T-helper 2 cell treated with Interferon-gamma antibody and Interleukin-4, amounts not matched to agents 5 μg/mL and 100 μg/mL, for 36 hours (primary cell): Measurements from ENCODE around the gene DISP3.

Source experiments
- DNase-seq: peaks from one replicate; pipeline ENCODE4 v3.0.0; 2021; ENCODE audit warnings: low spot score
- H3K27ac Mint-ChIP-seq: one replicate; pipeline ENCODE4 v1.8.0; 2021; ENCODE audit warnings: mild to moderate bottlenecking, mixed read lengths
- H3K27me3 Mint-ChIP-seq: one replicate; pipeline ENCODE4 v1.8.0; 2021; ENCODE audit warnings: low read depth, mixed read lengths
- H3K36me3 Mint-ChIP-seq: one replicate; pipeline ENCODE4 v1.8.0; 2021; ENCODE audit warnings: low read depth, mixed read lengths
- H3K4me1 Mint-ChIP-seq: one replicate; pipeline ENCODE4 v1.8.0; 2021; ENCODE audit warnings: low read depth, mixed read lengths
- H3K4me3 Mint-ChIP-seq: one replicate; pipeline ENCODE4 v1.8.0; 2022; ENCODE audit warnings: mild to moderate bottlenecking, moderate library complexity, mixed read lengths
- H3K9me3 Mint-ChIP-seq: one replicate; pipeline ENCODE4 v1.8.0; 2021; ENCODE audit warnings: mixed read lengths

Gene DISP3

GRCh38 chr1:11478571-11479374 lies at the start of gene DISP3:
Gene DISP3, plus strand, starts transcription at chr1:11479155. Its CDS starts 21,838 bp downstream, at chr1:11500993.
- Mint-ChIP-seq H3K27me3 (peaks cover 34% of the 10 kb centered on the region), H3K36me3 (no peaks in the 10 kb centered on the region), H3K9me3 (no peaks in the 10 kb centered on the region), H3K27ac (no peak within 1 kb of the TSS), H3K4me3 (peak within 1 kb of the TSS; percentile 56), H3K4me1 (peaks cover 2% of the 10 kb centered on the region)
- peak; percentile 58 for DNase-seq

GRCh38 chr1:11429226-11429625 lies 49.7 kb upstream of the DISP3 start:
- no peak overlapping the region for H3K4me3 Mint-ChIP-seq
- no peaks in the 10 kb centered on the region for H3K4me1 Mint-ChIP-seq
- H3K27me3 Mint-ChIP-seq: no peaks in the 10 kb centered on the region
- H3K9me3 Mint-ChIP-seq: no peaks in the 10 kb centered on the region
- H3K27ac Mint-ChIP-seq: no peak overlapping the region
- DNase-seq: no peak
- H3K36me3 Mint-ChIP-seq: no peaks in the 10 kb centered on the region

GRCh38 chr1:11429935-11430334 lies 49.0 kb upstream of the DISP3 start:
- no peak for DNase-seq
- Mint-ChIP-seq H3K27ac (no peak overlapping the region), H3K9me3 (no peaks in the 10 kb centered on the region), H3K4me3 (no peak overlapping the region), H3K27me3 (no peaks in the 10 kb centered on the region), H3K4me1 (no peaks in the 10 kb centered on the region), H3K36me3 (no peaks in the 10 kb centered on the region)

GRCh38 chr1:11431941-11432507 lies 46.9 kb upstream of the DISP3 start:
- peaks cover 3% of the 10 kb centered on the region for H3K27me3 Mint-ChIP-seq
- no peaks in the 10 kb centered on the region for H3K9me3 Mint-ChIP-seq
- no peak for DNase-seq
- no peak overlapping the region for H3K4me3 Mint-ChIP-seq
- H3K36me3 Mint-ChIP-seq: no peaks in the 10 kb centered on the region
- H3K4me1 Mint-ChIP-seq: peaks cover 2% of the 10 kb centered on the region
- no peak overlapping the region for H3K27ac Mint-ChIP-seq

GRCh38 chr1:11432526-11432925 lies 46.4 kb upstream of the DISP3 start:
- H3K36me3 Mint-ChIP-seq: no peaks in the 10 kb centered on the region
- no peak for DNase-seq
- no peaks in the 10 kb centered on the region for H3K9me3 Mint-ChIP-seq
- no peak overlapping the region for H3K4me3 Mint-ChIP-seq
- no peak overlapping the region for H3K27ac Mint-ChIP-seq
- peaks cover 2% of the 10 kb centered on the region for H3K4me1 Mint-ChIP-seq
- H3K27me3 Mint-ChIP-seq: peaks cover 4% of the 10 kb centered on the region

- no peak overlapping the region for H3K27ac Mint-ChIP-seq
- no peaks in the 10 kb centered on the region for H3K36me3 Mint-ChIP-seq
- H3K9me3 Mint-ChIP-seq: no peaks in the 10 kb centered on the region
- H3K4me1 Mint-ChIP-seq: peaks cover 2% of the 10 kb centered on the region
- peaks cover 4% of the 10 kb centered on the region for H3K27me3 Mint-ChIP-seq
- DNase-seq: no peak
- no peak overlapping the region for H3K4me3 Mint-ChIP-seq
Measured at GRCh38 chr1:11434501-11434900, 44.5 kb upstream of the DISP3 start.

- H3K9me3 Mint-ChIP-seq: no peaks in the 10 kb centered on the region
- no peak for DNase-seq
- H3K27ac Mint-ChIP-seq: no peak overlapping the region
- peaks cover 4% of the 10 kb centered on the region for H3K27me3 Mint-ChIP-seq
- H3K4me3 Mint-ChIP-seq: no peak overlapping the region
- no peaks in the 10 kb centered on the region for H3K36me3 Mint-ChIP-seq
- H3K4me1 Mint-ChIP-seq: peaks cover 2% of the 10 kb centered on the region
Measured at GRCh38 chr1:11434926-11435325, 44.0 kb upstream of the DISP3 start.

GRCh38 chr1:11438996-11439395 lies 40.0 kb upstream of the DISP3 start:
- Mint-ChIP-seq H3K27me3 (peaks cover 11% of the 10 kb centered on the region), H3K4me3 (no peak overlapping the region)

GRCh38 chr1:11441211-11441952 lies 37.6 kb upstream of the DISP3 start:
- Mint-ChIP-seq H3K4me1 (no peaks in the 10 kb centered on the region), H3K36me3 (no peaks in the 10 kb centered on the region), H3K27ac (peak overlapping the region; percentile 38), H3K9me3 (no peaks in the 10 kb centered on the region), H3K4me3 (no peak overlapping the region), H3K27me3 (peaks cover 12% of the 10 kb centered on the region)
- DNase-seq: no peak

More at GRCh38 chr1:11438996-11439395, 40.0 kb upstream of the DISP3 start:
- Mint-ChIP-seq H3K36me3 (no peaks in the 10 kb centered on the region), H3K27ac (no peak overlapping the region), H3K4me1 (peaks cover 2% of the 10 kb centered on the region), H3K9me3 (no peaks in the 10 kb centered on the region)
- no peak for DNase-seq

- Mint-ChIP-seq H3K4me3 (no peak overlapping the region), H3K4me1 (no peaks in the 10 kb centered on the region), H3K27me3 (peaks cover 10% of the 10 kb centered on the region), H3K36me3 (no peaks in the 10 kb centered on the region), H3K9me3 (no peaks in the 10 kb centered on the region), H3K27ac (no peak overlapping the region)
- DNase-seq: no peak
Measured at GRCh38 chr1:11443043-11443442, 35.9 kb upstream of the DISP3 start.

- Mint-ChIP-seq H3K4me1 (no peaks in the 10 kb centered on the region), H3K27ac (no peak overlapping the region), H3K36me3 (no peaks in the 10 kb centered on the region), H3K27me3 (peaks cover 10% of the 10 kb centered on the region), H3K4me3 (no peak overlapping the region), H3K9me3 (no peaks in the 10 kb centered on the region)
- no peak for DNase-seq
Measured at GRCh38 chr1:11443961-11444658, 34.8 kb upstream of the DISP3 start.

- Mint-ChIP-seq H3K4me3 (no peak overlapping the region), H3K4me1 (no peaks in the 10 kb centered on the region), H3K9me3 (no peaks in the 10 kb centered on the region), H3K27me3 (peaks cover 10% of the 10 kb centered on the region), H3K27ac (no peak overlapping the region), H3K36me3 (no peaks in the 10 kb centered on the region)
- no peak for DNase-seq
Measured at GRCh38 chr1:11444907-11445306, 34.0 kb upstream of the DISP3 start.

GRCh38 chr1:11447903-11448302 lies 31.1 kb upstream of the DISP3 start:
- Mint-ChIP-seq H3K4me3 (no peak overlapping the region), H3K27me3 (peaks cover 3% of the 10 kb centered on the region), H3K9me3 (no peaks in the 10 kb centered on the region), H3K27ac (no peak overlapping the region), H3K36me3 (no peaks in the 10 kb centered on the region), H3K4me1 (no peaks in the 10 kb centered on the region)
- no peak for DNase-seq
